K562 (cell line): Measurements from ENCODE around the gene ANKS1B. TPM values are rescaled to one million over a fixed set of nuclear protein-coding genes. Genes with fewer than 3 reads are reported as not detected.

Experiments
- ATAC-seq: fragments of 200-7000 bp; cut with Tn5 transposase; 3 replicates; pipeline ENCODE4 v1.9.1; 2020; ENCODE audit warnings: moderate library complexity
- BruUV-seq: library from RNA; stranded (reverse); fragments of 400-500 nt; replicated peaks from 2 replicates; lab custom pipeline; 2021; lab: Mats Ljungman, UMichigan
- CTCF ChIA-PET: fragments of 300-600 bp; formaldehyde crosslinking; extraction: SDS; loops from one replicate; lab custom pipeline; 2021; ENCODE audit warnings: low intra/inter-chr PET ratio; lab: Yijun Ruan, JAX
- POLR2A ChIA-PET: fragments of 300-600, 350-650 bp; sonication (Branson Sonifier 250); formaldehyde crosslinking; extraction: SDS; loops from one replicate; lab custom pipeline; 2021; ENCODE audit warnings: antibody characterized with exemption, inconsistent platforms; lab: Yijun Ruan, JAX
- DNase-seq, 4 experiments: peaks; one replicate each; pipeline versions ENCODE4 v3.0.0 to v3.0.0-alpha.2; 2011 to 2018; ENCODE audit warnings: low spot score in 3 of 4, mixed read lengths in 3 of 4; ENCODE audit errors: extremely low read depth in 1 of 4
- FAIRE-seq: peaks from 2 replicates; lab custom pipeline; 2011; peaks lifted over from hg19 to GRCh38; lab: Jason Lieb, UNC
- H2AFZ ChIP-seq: 2 replicates; pipeline ENCODE4 v1.6.0; 2011; ENCODE audit warnings: low read depth, low read length, control low read depth, inconsistent platforms
- H3K27ac ChIP-seq: fragments of 200-600 bp; 3 replicates; pipeline ENCODE4 v1.8.0; 2011; ENCODE audit warnings: low read depth, mild to moderate bottlenecking, control low read depth, inconsistent platforms, low read length, moderate library complexity, mixed read lengths; ENCODE audit errors: extremely low read depth
- H3K27me3 ChIP-seq, 2 experiments: fragments of 300-600 bp in 1 of 2; 2 replicates in 1 of 2; 3 replicates in 1 of 2; pipeline versions ENCODE4 v1.6.0 to v1.8.0; 2011; ENCODE audit warnings: inconsistent platforms in 2 of 2, low read length in 2 of 2, mild to moderate bottlenecking in 1 of 2, mixed read lengths in 1 of 2, moderate library complexity in 1 of 2; ENCODE audit not compliant: control insufficient read depth in 2 of 2, insufficient read depth in 2 of 2
- H3K36me3 ChIP-seq: fragments of 300-600 bp; 3 replicates; pipeline ENCODE4 v1.8.0; 2011; ENCODE audit warnings: mild to moderate bottlenecking, low read length, inconsistent platforms; ENCODE audit not compliant: control insufficient read depth, insufficient read depth
- H3K4me1 ChIP-seq, 2 experiments: fragments of 200-600 bp in 1 of 2; replicated peaks in 1 of 2; 2 replicates in 1 of 2; 3 replicates in 1 of 2; pipeline versions ENCODE4 v1.5.1 to v1.8.0; 2011; ENCODE audit warnings: inconsistent platforms in 2 of 2, low read length in 2 of 2, mild to moderate bottlenecking in 1 of 2, mixed read lengths in 1 of 2, moderate library complexity in 1 of 2; ENCODE audit not compliant: control insufficient read depth in 2 of 2, insufficient read depth in 2 of 2
- H3K4me2 ChIP-seq: 2 replicates; pipeline ENCODE4 v1.6.1; 2011; ENCODE audit warnings: low read length, control low read depth, inconsistent platforms, mixed read lengths; ENCODE audit not compliant: insufficient read depth
- H3K4me3 ChIP-seq: fragments of 200-600 bp; sonication (generic), shearing (Covaris generic); 2 replicates; pipeline ENCODE4 v1.5.1; 2016; ENCODE audit warnings: control low read depth, inconsistent platforms
- H3K79me2 ChIP-seq: fragments of 200-600 bp; 3 replicates; pipeline ENCODE4 v1.8.0; 2011; ENCODE audit warnings: low read length, inconsistent platforms; ENCODE audit not compliant: control insufficient read depth, insufficient read depth
- H3K9ac ChIP-seq, 2 experiments: 2 replicates each; pipeline versions ENCODE4 v1.6.0 to v1.6.1; 2011; ENCODE audit warnings: low read depth in 2 of 2, low read length in 2 of 2, control low read depth in 1 of 2, inconsistent platforms in 1 of 2, mild to moderate bottlenecking in 1 of 2, mixed read lengths in 1 of 2; ENCODE audit not compliant: insufficient read depth in 1 of 2
- H3K9me1 ChIP-seq: one replicate; pipeline ENCODE4 v1.6.0; 2011; ENCODE audit warnings: inconsistent platforms, mild to moderate bottlenecking, low read length, moderate library complexity; ENCODE audit not compliant: control insufficient read depth, insufficient read depth
- H3K9me3 ChIP-seq: replicated peaks from 2 replicates; pipeline ENCODE4 v1.5.1; 2011; ENCODE audit warnings: low read depth, low read length, inconsistent platforms; ENCODE audit not compliant: control insufficient read depth, insufficient read depth
- H4K20me1 ChIP-seq: replicated peaks from 2 replicates; pipeline ENCODE4 v1.6.1; 2011; ENCODE audit warnings: low read length, inconsistent platforms, mixed read lengths; ENCODE audit not compliant: control insufficient read depth, insufficient read depth
- AFF4 ChIP-seq: sonication (generic); formaldehyde crosslinking; IDR thresholded peaks from 2 replicates; pipeline ENCODE4 v1.8.0; 2023; ENCODE audit warnings: mild to moderate bottlenecking, missing genetic modification reagents
- DNMT1 ChIP-seq: fragments of 450-650 bp; IDR thresholded peaks from 2 replicates; pipeline ENCODE4 v1.6.1; 2016; ENCODE audit warnings: antibody characterized with exemption, mild to moderate bottlenecking
- FOXK2 ChIP-seq, 2 experiments: fragments of 450-650 bp; IDR thresholded peaks in 1 of 2; conservative IDR thresholded peaks in 1 of 2; 2 replicates each; pipeline ENCODE4 v1.6.1; 2016; ENCODE audit warnings: low read depth in 2 of 2, mild to moderate bottlenecking in 1 of 2
- MYC ChIP-seq, 2 experiments: fragments of 250-450 bp in 1 of 2; sonication (Bioruptor Pico) in 1 of 2; IDR thresholded peaks; 2 replicates each; pipeline versions ENCODE4 v1.5.1 to v1.6.1; 2012 to 2021; ENCODE audit warnings: low read depth in 2 of 2, borderline replicate concordance in 1 of 2, improper control_type of control experiment in 1 of 2, low read length in 1 of 2, mild to moderate bottlenecking in 1 of 2, moderate library complexity in 1 of 2
- RBM39 ChIP-seq: fragments of 200-400 bp; formaldehyde crosslinking; optimal IDR thresholded peaks from 2 replicates; pipeline ENCODE3; 2018; ENCODE audit warnings: low read depth, low read length
- ZNF407 ChIP-seq: fragments of 450-650 bp; IDR thresholded peaks from 2 replicates; pipeline ENCODE4 v1.6.1; 2016; ENCODE audit warnings: low read depth
- WGBS: fragments of 100-300 bp; shearing (Covaris generic); methylation state at CpG from one replicate; pipeline ENCODE4 v1.1.6; 2016; ENCODE audit warnings: low coverage, mixed read lengths; ENCODE audit not compliant: insufficient coverage; ENCODE audit errors: missing lambda C conversion rate; 5-methylcytosine and 5-hydroxymethylcytosine counted together
- in situ Hi-C: fragments of 300-500 bp; cut with MboI; formaldehyde crosslinking; loops from 4 replicates; pipeline ENCODE4 v1.15.0; 2018; ENCODE audit warnings: inconsistent platforms, mixed read lengths
- intact Hi-C: fragments of 100-400 bp; cut with micrococcal nuclease; formaldehyde crosslinking; loops from 2 replicates; pipeline ENCODE4 v1.14.2; 2022
- polyA plus RNA-seq, 8 experiments: library from polyadenylated mRNA; depleted of rRNA in 4 of 8; stranded (reverse) in 5 of 8; unstranded in 3 of 8; fragments of >200 nt; fragmentation: Nextera tagmentation in 2 of 8; fragmentation: Illumina TruSeq in 1 of 8; extraction: Ambion mirVana in 2 of 8; extraction: Trizol in 1 of 8; gene quantifications; 2 replicates each; pipeline versions ENCODE4 v1.2.1 to v1.2.3, GENCODE V29; 2011 to 2014; ENCODE audit warnings: inconsistent platforms in 1 of 8, missing spikeins in 1 of 8
- total RNA-seq, 7 experiments: library from RNA; depleted of rRNA in 6 of 7; stranded (reverse); fragments of >200 nt in 6 of 7; fragmentation: Illumina TruSeq in 2 of 7; extraction: Trizol in 2 of 7; gene quantifications; 2 replicates each; pipeline versions ENCODE4 v1.2.1 to v1.2.3, GENCODE V29; 2011 to 2021; ENCODE audit warnings: low replicate concordance in 1 of 7
- TF ChIP-seq, protein P1 (sequence below): IDR thresholded peaks from 3 replicates; pipeline ENCODE4 v1.6.1; 2011; ENCODE audit warnings: borderline replicate concordance, mild to moderate bottlenecking; ENCODE audit not compliant: insufficient read length, insufficient read depth

The ANKS1B gene
- total and polyA plus RNA-seq, 9 of the 15 experiments (the other 6 are each of a cell fraction or from before 2014, with no cell fraction given), result 0.04 to 0.47 (median 0.28) TPM; not detected in 4

DNA sequence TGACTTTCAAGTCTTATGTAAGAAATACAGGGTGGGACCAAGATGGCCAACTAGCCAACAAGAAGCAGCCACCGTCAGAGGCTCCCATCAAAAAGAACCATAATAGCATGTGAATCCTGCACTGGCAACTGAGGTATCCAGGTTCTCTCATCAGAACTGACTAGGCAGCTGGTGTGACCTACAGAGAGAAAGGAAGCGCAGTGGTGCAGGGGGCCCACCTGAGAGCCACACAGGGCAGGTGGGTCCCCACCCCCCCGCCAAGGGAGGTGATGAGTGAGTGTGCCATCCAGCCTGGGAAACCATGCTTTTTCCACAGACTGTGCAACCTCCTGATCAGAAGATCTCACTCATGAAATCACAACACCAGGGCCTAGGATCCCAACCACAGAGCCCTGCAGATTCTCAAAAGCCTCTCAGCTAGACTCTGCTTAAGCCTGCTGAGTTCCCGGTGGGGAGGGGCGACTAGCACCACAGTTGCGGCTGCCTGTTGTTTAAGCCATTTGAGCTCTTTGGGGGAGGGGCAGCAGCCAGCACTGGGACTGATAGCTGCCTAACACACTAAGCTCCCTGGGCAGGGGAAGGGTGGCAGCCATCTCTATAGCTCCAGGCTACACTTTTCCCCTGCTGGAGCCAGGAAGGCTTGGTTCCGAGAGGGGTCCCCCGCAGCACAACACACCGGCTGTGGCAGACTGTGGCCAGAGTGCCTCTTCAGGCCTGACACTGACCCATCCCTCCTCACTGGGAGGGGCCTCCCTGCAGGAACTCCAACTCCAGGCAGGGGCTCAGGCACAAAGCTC is 261.8 kb downstream of the ANKS1B start:
- WGBS, result 1% methylated on average over 5 of the region's 9 CpGs
- FAIRE-seq (no peak), DNase-seq (no peak), ATAC-seq (no peak)
- no peaks in the 10 kb centered on the region for H3K4me1 ChIP-seq
- no peaks in the 10 kb centered on the region for H3K9me3 ChIP-seq
- no peak overlapping the region for H3K4me3 ChIP-seq
- no peaks in the 10 kb centered on the region for H3K27me3 ChIP-seq
- CTCF ChIA-PET, result no interaction called here
- H3K27ac ChIP-seq, result no peak overlapping the region
- POLR2A ChIA-PET, result no interaction called here
- no peak overlapping the region for H3K4me2 ChIP-seq
- no peaks in the 10 kb centered on the region for H3K36me3 ChIP-seq
- in situ Hi-C loops, result no loop called here
- H3K79me2 ChIP-seq, result no peaks in the 10 kb centered on the region
- H3K9ac ChIP-seq, result no peak overlapping the region
- H3K9me1 ChIP-seq, result no peaks in the 10 kb centered on the region
- no peaks in the 10 kb centered on the region for H4K20me1 ChIP-seq
- no TSS peak for BruUV-seq
- intact Hi-C loops, result no loop called here
- no peak overlapping the region for H2AFZ ChIP-seq
- TF ChIP-seq FOXK2 (conservative IDR thresholded peaks at IDR 0.05 in 1 of 2, IDR thresholded peaks at IDR 0.05 in 1 of 2; ENCODE audit: low read depth in 2 of 2), result no peak
- no peak for TF ChIP-seq ZNF407
- TF ChIP-seq, protein P1, sequence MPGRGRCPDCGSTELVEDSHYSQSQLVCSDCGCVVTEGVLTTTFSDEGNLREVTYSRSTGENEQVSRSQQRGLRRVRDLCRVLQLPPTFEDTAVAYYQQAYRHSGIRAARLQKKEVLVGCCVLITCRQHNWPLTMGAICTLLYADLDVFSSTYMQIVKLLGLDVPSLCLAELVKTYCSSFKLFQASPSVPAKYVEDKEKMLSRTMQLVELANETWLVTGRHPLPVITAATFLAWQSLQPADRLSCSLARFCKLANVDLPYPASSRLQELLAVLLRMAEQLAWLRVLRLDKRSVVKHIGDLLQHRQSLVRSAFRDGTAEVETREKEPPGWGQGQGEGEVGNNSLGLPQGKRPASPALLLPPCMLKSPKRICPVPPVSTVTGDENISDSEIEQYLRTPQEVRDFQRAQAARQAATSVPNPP, result no peak
- no peak for TF ChIP-seq RBM39
- no peak for TF ChIP-seq AFF4
- no peak for TF ChIP-seq DNMT1
- TF ChIP-seq MYC (IDR thresholded peaks at IDR 0.05; ENCODE audit: low read depth, low read length), result no peak
- no peak for TF ChIP-seq MYC (CRISPR knock-in tag; IDR thresholded peaks at IDR 0.05; ENCODE audit: borderline replicate concordance, low read depth)
